Measurements from ENCODE around the gene OLIG2. TPM values are rescaled to one million over a fixed set of nuclear protein-coding genes. Genes with fewer than 3 reads are reported as not detected.

OLIG2 gene
- total RNA-seq, 1 experiment from 2014 or later = not detected

GRCh38 chr21:33058527-33058926 lies 32.8 kb downstream of the OLIG2 start:
- ATAC-seq = no peak
- DNase-seq (ENCODE audit: low read depth, low spot score) = no peak
- H3K36me3 ChIP-seq (ENCODE audit: control insufficient read depth in 1 of 2, insufficient read depth in 2 of 2, low read length in 2 of 2) = no peaks in the 10 kb centered on the region
- no peak overlapping the region for H3K27ac ChIP-seq (ENCODE audit: low read depth, low read length)
- no peaks in the 10 kb centered on the region for H3K9me3 ChIP-seq (ENCODE audit: control insufficient read depth in 1 of 2, insufficient read depth in 1 of 2, low read depth in 1 of 2, low read length in 2 of 2)
- H4K20me1 ChIP-seq (ENCODE audit: insufficient read depth) = no peaks in the 10 kb centered on the region
- no peaks in the 10 kb centered on the region for H3K9me2 ChIP-seq (ENCODE audit: insufficient read depth)
- no peak overlapping the region for H3K4me3 ChIP-seq (replicated peaks in 1 of 2; ENCODE audit: low read depth in 1 of 2, low read length in 2 of 2)
- TF ChIP-seq CTCF (IDR thresholded peaks at IDR 0.05 in 2 of 3, conservative IDR thresholded peaks at IDR 0.05 in 1 of 3; ENCODE audit: borderline replicate concordance in 1 of 3, insufficient read depth in 1 of 3, low read depth in 2 of 3, low read length in 2 of 3) (no peak), SP1 (IDR thresholded peaks at IDR 0.05; ENCODE audit: low read depth) (no peak), EZH2 (IDR thresholded peaks at IDR 0.05) (no peak), EGR1 (IDR thresholded peaks at IDR 0.05; ENCODE audit: low read depth) (no peak), POLR2AphosphoS5 (IDR thresholded peaks at IDR 0.05; ENCODE audit: low read depth, low read length) (no peak), JUND (IDR thresholded peaks at IDR 0.05) (no peak), ATF3 (IDR thresholded peaks at IDR 0.05) (no peak), TCF7L2 (IDR thresholded peaks at IDR 0.05; ENCODE audit: borderline replicate concordance, extremely low read depth, insufficient read depth, insufficient read length) (no peak), ELF1 (IDR thresholded peaks at IDR 0.05; ENCODE audit: borderline replicate concordance, low read depth) (no peak), SIN3A (IDR thresholded peaks at IDR 0.05; ENCODE audit: low read depth) (no peak), REST (IDR thresholded peaks at IDR 0.05; ENCODE audit: low read depth) (no peak), ZBTB33 (IDR thresholded peaks at IDR 0.05; ENCODE audit: extremely low read depth, insufficient replicate concordance, low read length) (no peak), POLR2A (IDR thresholded peaks at IDR 0.05; ENCODE audit: borderline replicate concordance, extremely low read depth, insufficient read depth, insufficient read length) (no peak), CBX3 (IDR thresholded peaks at IDR 0.05; ENCODE audit: low read depth) (no peak)
- H3K4me2 ChIP-seq (ENCODE audit: low read length) = no peak overlapping the region
- no peak overlapping the region for H2AFZ ChIP-seq (ENCODE audit: low read depth, low read length, poor library complexity, severe bottlenecking)
- H3K9ac ChIP-seq (ENCODE audit: low read length) = no peak overlapping the region
- POLR2A ChIA-PET = no interaction called here
- RAD21 ChIA-PET (ENCODE audit: low non-redundant PET in 1 of 2, low total read pairs in 2 of 2, uncharacterized antibody in 2 of 2, unreplicated experiment in 2 of 2) = no interaction called here
- H3K79me2 ChIP-seq (ENCODE audit: insufficient read depth, low read length) = no peaks in the 10 kb centered on the region
- BruUV-seq (replicated peaks) = no TSS peak
- no peaks in the 10 kb centered on the region for H3K4me1 ChIP-seq (ENCODE audit: control insufficient read depth in 1 of 2, insufficient read depth in 2 of 2, low read length in 2 of 2)
- intact Hi-C loops (cut with micrococcal nuclease) = no loop called here
- peaks cover 28% of the 10 kb centered on the region for H3K27me3 ChIP-seq (ENCODE audit: insufficient read depth, low read length)
- CTCF ChIA-PET = no interaction called here
